HG03469 (cell line): ENCODE measurements around the gene CYP2A6.
"Not testable (repeated sequence)": the region's sequence is repeated elsewhere in the genome, so short reads cannot be mapped to it uniquely, and the experiment has no call there.

Experiments
- ATAC-seq: cut with Tn5 transposase; IDR thresholded peaks from one replicate; pipeline ENCODE4 v1.9.1; 2021; ENCODE audit warnings: mild to moderate bottlenecking, moderate library complexity, moderate number of reproducible peaks; ENCODE audit not compliant: unreplicated experiment

CYP2A6 gene

GRCh38 chr19:40819479-40820234 lies 30.6 kb downstream of the CYP2A6 start:
- not testable (repeated sequence) for ATAC-seq

- not testable (repeated sequence) for ATAC-seq
Observed at GRCh38 chr19:40818480-40819399, 31.5 kb downstream of the CYP2A6 start.

GRCh38 chr19:40815223-40815622 lies 35.0 kb downstream of the CYP2A6 start:
- no peak for ATAC-seq

GRCh38 chr19:40813182-40813581 lies 37.1 kb downstream of the CYP2A6 start:
- ATAC-seq, result no peak

- ATAC-seq, result not testable (repeated sequence)
Observed at GRCh38 chr19:40812571-40812970, 37.7 kb downstream of the CYP2A6 start.

- ATAC-seq, result no peak
Observed at GRCh38 chr19:40811478-40812341, 38.5 kb downstream of the CYP2A6 start.

GRCh38 chr19:40810649-40811408 lies 39.4 kb downstream of the CYP2A6 start:
- ATAC-seq, result not testable (repeated sequence)

GRCh38 chr19:40810160-40810559 lies 40.1 kb downstream of the CYP2A6 start:
- no peak for ATAC-seq

- no peak for ATAC-seq
Observed at GRCh38 chr19:40809358-40810086, 40.7 kb downstream of the CYP2A6 start.

GRCh38 chr19:40808497-40808896 lies 41.8 kb downstream of the CYP2A6 start:
- ATAC-seq, result no peak

GRCh38 chr19:40808021-40808325 lies 42.3 kb downstream of the CYP2A6 start:
- ATAC-seq, result no peak

GRCh38 chr19:40807147-40808020 lies 42.9 kb downstream of the CYP2A6 start:
- no peak for ATAC-seq

- ATAC-seq, result no peak
Observed at GRCh38 chr19:40806423-40807146, 43.7 kb downstream of the CYP2A6 start.

GRCh38 chr19:40805258-40805868 lies 44.9 kb downstream of the CYP2A6 start:
- no peak for ATAC-seq

GRCh38 chr19:40804783-40805242 lies 45.4 kb downstream of the CYP2A6 start:
- no peak for ATAC-seq

GRCh38 chr19:40803857-40804782 lies 46.1 kb downstream of the CYP2A6 start:
- ATAC-seq, result no peak
